GM18873 (cell line): ENCODE results near the gene AFG1L.
"Not testable (repeated sequence)": the region's sequence is repeated elsewhere in the genome, so short reads cannot be mapped to it uniquely, and the experiment has no call there.

ENCODE experiments used
- ATAC-seq: cut with Tn5 transposase; IDR thresholded peaks from one replicate; pipeline ENCODE4 v1.9.1; 2021; ENCODE audit warnings: mild to moderate bottlenecking, moderate library complexity, moderate number of reproducible peaks; ENCODE audit not compliant: unreplicated experiment, low FRiP score

Gene AFG1L

DNA sequence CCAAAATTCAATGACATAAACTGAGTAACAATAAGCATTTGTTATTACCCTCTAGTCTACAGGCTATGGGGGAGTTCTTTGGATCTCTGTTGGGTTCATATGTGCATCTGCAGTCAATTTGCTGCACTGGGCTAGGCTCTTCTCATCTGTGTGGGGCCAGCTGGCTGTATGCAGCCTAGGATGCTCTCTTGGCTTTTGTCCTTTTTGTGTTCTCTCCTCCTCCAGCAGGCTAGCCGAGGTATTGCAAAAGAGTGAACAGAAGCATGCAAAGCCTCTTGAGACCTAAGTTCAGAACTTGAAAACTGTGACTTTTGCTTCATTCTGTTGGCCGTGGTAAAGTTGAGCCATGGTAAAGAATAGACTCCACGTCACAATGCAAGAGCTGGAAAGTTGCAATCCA is 203.0 kb downstream of the AFG1L start:
- no peak for ATAC-seq

DNA sequence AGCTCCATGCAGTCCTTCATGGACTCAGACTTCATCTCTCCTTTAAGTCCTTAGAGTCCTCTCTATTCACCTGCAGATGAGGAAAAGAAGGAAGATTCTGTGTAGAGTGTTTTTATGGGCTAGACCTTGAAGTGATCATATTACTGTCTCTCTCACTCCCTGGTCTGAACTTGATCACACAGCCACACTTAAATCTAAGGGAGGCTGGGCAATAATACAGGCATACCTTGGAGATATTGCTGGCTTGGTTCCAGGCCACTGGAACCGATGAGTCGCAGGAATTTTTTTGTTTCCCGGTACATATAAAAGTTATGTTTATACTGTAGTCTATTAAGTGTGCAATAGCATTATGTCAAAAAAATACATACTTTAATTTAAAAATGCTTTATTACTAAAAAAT is 206.7 kb downstream of the AFG1L start:
- no peak for ATAC-seq

DNA sequence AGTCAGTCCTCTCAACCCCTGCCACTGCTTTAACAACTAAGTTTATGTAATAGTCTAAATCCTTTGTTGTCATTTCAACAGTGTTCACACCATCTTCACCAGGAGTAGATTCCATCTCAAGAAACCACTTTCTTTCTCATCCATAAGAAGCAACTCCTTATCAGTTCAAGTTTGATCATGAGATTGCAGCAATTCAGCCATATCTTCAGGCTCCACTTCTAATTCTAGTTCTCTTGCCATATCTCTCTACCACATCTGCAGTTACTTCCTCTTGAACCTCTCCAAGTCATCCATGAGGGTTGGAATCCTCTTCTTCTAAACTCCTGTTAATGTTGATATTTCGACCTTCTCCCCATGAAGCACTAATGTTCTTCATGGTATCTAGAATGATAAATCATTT is 208.0 kb downstream of the AFG1L start:
- no peak for ATAC-seq

DNA sequence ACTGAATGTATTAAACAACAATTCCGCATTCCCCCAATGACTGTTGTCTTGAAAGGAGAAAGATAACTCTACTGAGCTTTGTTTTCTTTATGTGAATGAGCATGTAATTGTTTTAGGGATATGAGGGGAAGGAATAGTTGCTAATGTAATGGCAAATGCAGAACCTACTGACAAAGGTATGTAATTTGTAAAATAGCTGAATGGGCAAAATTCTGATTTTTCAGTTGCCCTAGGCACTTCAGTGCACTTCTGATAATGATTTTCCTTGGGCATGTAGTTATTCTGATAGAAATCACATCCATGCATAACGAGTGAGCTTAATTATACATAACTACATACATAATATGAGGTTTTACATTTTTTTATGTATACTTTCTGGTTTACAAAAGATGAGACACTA is 212.5 kb downstream of the AFG1L start:
- no peak for ATAC-seq

DNA sequence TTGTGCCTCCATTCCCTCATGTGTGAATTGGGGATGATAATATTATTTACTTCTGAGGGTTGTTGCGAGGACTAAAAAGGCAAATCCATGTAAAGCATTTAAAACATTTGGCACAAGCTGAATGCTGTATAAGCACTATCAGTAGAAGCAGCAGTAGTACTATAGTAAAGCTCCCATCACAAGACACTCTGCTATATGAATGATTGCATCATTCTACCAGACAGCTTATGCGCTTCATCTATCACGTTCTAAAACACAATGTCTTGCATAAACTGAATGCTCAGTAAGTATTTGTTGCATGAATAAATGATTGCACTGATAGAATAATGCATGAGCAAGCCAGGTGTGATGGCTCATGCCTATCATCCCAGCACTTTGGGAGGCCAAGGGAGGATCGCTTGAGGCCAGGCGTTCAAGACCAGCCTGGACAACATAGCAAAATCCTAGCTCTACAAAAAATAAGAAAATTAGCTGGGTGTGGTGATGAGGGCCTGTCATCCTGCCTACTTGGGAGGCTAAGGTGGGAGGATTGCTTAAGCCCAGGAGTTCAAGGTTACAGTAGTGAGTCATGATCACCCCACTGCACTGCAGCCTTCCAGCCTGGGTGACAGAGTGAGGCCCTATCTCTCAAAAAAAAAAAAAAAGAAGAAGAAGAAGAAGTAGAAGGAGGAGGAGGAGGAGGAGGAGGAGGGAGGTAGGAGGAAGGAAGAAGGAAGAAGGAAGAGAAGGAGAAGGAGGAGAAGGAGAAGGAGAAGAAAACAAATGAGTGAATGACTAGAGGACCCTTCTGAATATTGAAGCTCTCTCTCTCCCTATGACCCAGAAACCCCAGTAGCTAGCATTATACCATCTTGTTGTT is 215.8 kb downstream of the AFG1L start:
- no peak for ATAC-seq

DNA sequence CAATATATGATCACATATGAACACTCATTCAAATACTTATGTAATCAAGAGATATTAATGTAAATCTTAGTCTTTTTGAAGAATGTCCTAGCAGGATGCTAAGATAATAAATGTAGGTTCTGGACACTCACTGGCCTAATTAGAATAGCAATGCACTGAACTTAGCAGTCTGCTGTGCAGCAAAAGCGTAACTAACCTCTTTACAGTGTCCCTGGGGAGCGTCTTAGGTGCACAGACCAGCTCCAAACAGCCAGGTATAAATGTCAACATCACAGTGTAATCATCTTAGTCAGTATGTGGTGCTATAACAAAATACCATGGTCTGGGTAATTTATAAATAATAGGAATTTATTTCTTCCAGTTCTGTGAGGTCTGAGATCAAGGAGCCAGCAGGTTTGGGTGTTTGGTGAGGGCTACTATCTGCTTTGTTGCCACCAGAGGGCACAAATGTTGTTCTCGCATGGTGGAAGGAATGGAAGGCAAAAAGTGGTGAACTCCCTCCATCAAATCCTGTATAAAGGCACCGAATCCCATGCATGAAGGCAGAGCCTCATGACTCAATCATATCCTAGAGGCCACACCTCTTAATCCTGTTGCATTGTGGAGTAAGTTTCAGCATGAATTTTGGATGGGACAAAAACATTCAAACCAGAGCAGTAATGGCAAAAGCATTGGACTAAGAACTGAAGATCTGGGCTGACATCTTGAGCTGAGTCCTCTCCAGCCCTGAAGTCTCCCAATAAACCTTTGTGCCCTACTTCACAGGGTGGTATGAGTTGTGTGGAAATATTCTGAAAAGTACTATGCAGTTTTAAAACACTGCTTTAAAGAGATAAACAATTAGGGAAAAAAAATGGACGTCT is 224.1 kb downstream of the AFG1L start:
- ATAC-seq: no peak

DNA sequence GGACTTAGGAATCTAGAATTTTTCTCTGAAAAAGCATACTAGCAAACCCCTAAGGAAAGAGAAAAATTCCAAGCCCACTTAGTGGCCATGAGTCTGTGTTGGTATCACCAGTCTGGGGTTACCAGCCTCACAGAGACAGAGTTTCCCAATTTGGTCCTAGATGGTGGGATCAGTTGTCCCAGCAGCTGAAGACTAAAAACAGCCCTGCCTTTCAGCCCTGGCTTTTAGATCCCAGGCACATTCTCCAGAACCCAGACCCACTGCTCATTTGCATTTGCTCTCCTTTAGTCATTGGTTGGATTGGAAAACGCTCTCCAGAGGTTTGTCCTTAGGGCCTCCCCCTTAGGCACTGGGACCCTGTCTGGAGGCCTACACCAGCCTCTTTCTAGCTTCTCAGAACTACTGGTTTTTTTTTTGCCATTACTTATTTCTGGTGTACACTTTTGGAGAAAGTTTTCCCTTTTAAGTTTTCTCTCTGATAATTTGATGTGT is 226.8 kb downstream of the AFG1L start:
- no peak for ATAC-seq

DNA sequence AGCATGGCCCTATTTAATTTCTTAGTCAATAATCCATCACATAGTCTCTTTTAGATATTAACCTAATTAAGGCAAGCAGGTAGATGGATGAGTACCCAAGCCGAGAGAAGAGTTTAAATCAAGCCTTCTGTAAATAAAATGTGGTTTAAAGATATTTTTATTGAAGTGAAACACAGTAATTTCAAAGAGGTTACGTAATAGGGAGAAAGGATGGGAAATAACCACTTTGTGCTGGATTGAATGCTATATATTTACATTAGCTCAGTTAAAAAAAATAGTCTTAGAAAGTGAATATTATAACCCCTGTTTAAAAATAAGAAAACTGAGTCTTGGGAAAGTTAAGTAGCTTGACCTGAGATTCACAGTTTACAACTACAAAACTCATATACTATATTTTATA is 228.8 kb downstream of the AFG1L start:
- no peak for ATAC-seq

DNA sequence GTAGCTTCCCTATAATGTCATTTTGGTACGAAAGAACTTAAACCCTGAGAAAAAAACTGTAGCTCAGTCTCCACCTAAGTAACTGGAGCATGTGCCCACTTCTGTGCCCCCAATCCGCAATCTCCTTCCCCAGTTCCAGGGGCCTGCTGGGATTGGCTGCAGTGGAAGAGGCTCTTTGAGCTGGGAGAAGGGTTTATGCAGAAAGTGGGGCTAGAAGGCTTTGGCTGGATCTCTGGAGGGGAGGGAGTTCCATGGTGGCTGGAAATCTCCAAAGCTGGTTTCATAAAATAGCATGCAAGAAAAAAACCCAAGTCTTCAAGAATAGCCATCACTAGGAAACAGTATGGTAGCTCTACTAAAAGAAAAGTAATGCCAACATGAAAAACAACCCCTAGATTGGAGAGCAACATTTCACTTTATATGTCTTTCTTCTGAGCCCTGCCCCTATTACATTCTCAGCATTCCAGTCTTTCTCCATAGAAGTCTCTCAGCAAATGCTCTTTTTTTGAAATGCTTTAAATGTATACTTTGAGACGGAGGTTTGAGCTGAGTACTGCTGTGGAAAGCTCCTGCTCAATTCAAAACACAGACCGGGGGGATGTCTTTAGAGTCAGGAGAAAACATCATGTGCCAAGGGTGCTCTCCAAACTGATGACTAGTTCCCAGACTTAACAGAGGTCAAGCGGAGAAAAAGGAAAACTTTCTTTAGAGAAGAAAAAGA is 229.8 kb downstream of the AFG1L start:
- ATAC-seq: no peak

DNA sequence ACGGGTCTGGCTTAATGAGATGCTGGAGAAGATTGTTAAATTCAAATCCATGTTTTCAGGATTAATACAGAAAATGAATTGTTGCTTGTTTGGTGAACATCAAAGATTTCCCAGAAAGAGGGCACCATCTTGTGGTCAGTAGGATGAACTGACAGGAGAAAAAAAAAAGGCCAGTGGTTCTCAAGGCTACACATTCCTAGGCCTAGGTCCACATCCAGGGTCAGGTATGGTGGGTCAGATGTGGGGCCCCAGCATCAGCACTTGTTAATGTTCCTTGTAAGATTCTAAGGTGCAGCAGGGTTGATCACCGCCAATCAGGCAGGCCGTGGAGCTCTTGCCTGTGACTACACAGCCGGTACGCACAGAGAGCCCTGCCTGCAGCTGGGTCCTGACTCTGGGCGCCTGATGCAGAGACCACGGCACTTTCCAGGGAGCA is 231.9 kb downstream of the AFG1L start:
- ATAC-seq: no peak

DNA sequence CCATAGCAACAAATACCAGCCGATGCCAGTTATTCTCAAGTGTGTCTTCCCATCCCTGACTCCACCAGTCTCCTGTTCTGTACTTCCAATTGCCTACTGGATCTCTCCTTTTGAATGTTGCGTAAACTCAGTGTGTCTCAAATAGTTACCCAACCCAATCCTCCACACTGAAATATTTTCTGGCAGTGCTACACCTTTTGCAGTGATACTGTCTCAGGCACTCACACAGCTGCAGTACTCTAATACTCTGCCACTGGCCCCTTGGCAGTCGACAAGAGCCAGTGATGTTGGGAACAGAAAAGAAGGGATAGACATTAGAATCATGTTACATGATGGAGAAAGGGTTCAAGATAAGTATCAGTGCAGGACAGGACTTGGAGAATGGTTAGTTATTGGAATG is 234.0 kb downstream of the AFG1L start:
- no peak for ATAC-seq

DNA sequence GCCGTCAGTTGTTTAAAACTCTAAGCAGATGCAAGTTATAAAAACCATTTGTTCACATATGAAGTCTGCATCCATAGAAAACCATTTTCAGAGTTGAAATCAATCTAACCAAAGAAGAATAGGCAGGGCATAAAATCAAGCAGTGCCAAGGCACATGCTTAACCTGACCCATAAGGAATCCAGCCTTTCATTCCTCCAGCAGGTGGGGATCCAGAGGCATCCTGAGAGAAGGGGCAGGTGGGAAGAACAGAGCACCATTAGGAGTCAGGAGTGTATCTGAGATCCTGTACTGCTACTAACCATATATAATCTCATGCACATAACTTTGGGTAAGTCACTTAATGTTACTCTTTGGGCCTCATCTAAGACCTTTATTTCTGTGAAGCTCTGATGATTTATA is 236.5 kb downstream of the AFG1L start:
- ATAC-seq: no peak

DNA sequence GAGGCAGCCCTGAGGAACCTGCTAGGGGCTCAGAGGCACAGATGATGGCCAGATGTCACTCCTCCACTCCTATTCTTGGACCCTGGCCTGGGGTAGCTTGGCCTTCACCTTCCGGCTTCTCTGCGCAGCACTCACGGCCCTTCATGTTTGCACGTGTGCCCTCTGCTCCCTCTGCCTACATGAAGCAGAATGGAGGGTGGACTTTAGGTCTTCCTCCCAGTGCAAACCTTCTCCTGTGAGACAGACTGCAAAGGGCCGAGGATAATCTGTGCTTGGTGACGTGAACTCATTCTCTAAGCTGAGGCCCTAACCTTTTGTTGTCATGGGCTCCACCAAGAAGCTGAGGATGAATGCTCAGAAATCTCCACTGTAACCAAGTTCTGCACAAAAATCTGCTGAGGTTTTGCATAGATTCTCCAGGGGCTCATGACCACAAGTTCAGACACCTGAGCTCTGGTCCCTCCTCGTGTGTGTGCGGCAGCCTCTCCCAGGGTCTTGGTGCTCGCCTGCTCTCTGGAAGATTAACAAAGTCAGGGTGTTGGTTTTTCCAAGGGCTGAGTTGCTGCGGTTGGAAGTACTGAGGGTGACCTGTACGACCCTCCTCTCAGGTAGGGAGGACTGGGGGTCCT is 240.4 kb downstream of the AFG1L start:
- ATAC-seq: no peak

DNA sequence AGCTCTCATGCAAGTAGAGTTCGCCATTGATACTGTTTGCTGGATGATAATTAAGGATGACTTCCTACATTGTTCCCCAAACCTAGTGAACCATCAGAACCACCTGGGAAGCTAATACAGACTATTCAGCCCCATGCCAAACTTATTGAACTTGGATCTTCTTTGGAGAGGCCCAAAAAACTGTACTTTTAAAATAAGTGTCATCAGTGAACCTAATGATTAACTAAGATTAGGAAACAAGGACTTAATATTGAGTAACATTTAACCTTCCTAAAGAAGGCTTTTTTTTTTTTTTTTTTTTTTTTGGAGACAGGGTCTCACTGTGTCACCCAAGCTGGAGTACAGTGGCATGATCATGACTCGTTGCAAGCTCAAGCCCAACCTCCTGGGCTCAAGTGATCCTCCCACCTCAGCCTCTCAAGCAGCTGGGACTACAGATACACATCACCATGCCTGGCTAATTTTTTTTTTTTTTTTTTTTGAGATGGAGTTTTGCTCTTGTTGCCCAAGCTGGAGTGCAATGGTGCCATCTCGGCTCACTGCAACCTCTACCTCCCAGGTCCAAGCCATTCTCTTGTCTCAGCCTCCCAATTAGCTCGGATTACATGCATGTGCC is 241.2 kb downstream of the AFG1L start:
- not testable (repeated sequence) for ATAC-seq

DNA sequence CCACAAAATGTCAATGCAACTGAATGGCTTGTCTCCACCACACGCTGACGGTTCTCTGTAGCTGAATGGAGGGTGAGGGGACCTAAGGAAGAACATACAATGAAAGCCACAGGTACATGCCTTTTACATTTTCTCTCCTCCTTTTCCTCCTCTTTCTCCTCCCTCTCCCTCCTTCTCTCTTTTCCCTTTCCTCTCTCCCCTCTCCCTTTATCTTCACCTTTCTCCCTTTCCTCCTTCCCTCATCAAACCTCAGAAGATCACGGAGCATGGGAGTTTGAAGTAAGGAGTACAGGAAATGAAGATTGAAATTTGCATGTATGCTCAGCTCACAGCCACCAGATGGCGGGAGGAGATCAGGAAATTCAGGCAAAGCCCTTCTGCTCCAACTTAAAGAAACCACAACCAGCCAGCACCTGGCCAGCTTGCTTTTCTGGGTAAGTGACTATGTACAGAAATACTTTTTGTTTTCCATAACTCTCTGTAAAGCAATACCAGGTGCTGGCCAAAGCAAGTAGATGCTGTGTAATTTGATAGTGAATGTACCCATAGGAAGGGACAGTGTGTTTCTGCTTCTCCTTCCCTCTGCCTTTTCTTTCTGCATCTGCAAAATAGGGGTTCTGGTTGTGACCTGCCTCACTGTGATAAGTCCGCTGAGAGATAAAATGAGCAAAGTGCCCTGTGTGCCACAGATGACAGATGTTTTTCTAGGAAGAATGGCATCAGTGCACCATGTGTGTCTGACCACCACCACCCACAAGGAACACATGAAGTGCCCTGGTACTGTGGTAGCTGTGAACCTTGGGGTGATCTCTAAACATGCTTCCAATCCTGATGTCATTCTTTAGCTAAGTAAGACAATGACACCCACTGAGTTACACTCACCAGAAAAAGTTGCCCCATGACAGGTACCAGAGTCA is 247.2 kb downstream of the AFG1L start:
- ATAC-seq: peak; percentile 57

DNA sequence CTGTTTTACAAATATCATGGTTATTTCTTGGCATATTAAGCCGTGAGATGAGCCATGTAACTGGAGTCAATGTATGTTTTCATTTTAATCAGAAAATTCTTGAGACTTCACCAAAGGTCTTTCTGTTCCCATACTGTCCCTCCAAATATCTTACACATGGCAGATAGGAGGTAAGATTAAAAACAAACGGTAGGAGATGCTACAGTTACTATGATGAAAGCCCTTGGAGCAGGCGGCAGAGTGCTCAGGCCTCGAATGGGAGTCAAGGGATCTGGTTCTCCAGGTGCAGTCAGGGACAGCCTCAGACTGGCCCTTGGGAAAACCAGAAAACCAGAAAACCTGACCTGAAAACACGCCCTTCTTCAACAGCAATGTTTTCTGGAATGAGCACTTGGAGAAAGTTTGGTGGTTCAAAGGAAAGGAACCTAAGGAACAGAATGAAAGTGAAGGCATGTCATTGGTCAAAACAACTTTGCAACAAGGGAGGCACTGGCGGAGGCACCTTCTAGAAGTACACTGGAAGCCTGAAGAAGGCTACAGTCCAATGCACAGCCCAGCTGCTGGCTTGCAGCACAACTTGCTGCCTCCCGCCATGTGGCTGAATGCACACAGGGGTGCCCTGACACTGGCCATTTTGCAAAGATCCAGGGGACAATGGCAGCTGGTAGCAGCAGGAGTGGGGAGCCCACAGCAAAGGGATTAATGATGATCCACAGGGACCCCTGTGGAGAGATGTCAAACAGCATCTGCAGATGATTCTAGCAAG is 248.5 kb downstream of the AFG1L start:
- ATAC-seq: no peak

DNA sequence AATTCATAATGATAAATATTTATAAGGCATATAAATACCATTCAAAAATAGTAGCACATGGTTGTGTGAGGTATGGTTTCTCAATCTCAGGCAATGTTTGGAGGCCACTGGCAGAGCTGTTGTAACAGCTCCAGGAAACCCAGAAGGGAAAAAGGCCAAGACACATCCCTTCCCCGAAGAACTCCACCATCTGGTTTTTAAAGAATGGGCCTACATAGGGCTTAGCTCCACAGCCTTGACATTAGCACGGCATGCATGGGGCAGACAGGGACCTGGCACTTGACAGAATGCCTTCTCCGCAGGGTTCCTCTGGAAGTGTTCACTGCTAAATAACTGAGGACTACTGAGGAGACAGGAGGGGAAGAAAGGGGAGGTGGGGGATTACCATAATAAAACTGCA is 249.8 kb downstream of the AFG1L start:
- ATAC-seq: no peak
